ENCODE results near the gene DICER1.

The DICER1 gene

GRCh38 chr14:95189367-95190132 lies 32.2 kb upstream of the DICER1 start:
- Histone ChIP-seq H3K4me1 (ENCODE audit: control insufficient read depth, low read length) (no peaks in the 10 kb centered on the region), H3K27ac (ENCODE audit: low read depth, low read length) (no peak overlapping the region), H3F3A (ENCODE audit: control insufficient read depth, insufficient read depth) (no peaks in the 10 kb centered on the region), H3K79me2 (ENCODE audit: control insufficient read depth, low read length) (no peaks in the 10 kb centered on the region), H3K4me3 (ENCODE audit: low read length) (no peak overlapping the region), H3K36me3 (ENCODE audit: control insufficient read depth, low read length) (no peaks in the 10 kb centered on the region), H3K27me3 (ENCODE audit: control insufficient read depth, low read length) (peaks cover 42% of the 10 kb centered on the region), H3K4me2 (ENCODE audit: low read length) (no peak overlapping the region), H3K9me3 (ENCODE audit: control insufficient read depth, insufficient read depth, low read length) (no peaks in the 10 kb centered on the region), H3K9me2 (replicated peaks; ENCODE audit: control insufficient read depth, low read length) (no peaks in the 10 kb centered on the region), H4K20me1 (ENCODE audit: control insufficient read depth, insufficient read depth, low read depth, low read length) (no peaks in the 10 kb centered on the region)
- TF ChIP-seq CTCF (IDR thresholded peaks at IDR 0.05; ENCODE audit: low read depth, low read length, poor library complexity, severe bottlenecking) (no peak), EZH2phosphoT487 (IDR thresholded peaks at IDR 0.05; ENCODE audit: borderline replicate concordance, low read length) (no peak)

GRCh38 chr14:95188380-95188779 lies 31.1 kb upstream of the DICER1 start:
- Histone ChIP-seq H3K4me3 (ENCODE audit: low read length) (no peak overlapping the region), H3K9me2 (replicated peaks; ENCODE audit: control insufficient read depth, low read length) (no peaks in the 10 kb centered on the region), H3K27ac (ENCODE audit: low read depth, low read length) (no peak overlapping the region), H3K36me3 (ENCODE audit: control insufficient read depth, low read length) (no peaks in the 10 kb centered on the region), H3F3A (ENCODE audit: control insufficient read depth, insufficient read depth) (no peaks in the 10 kb centered on the region), H3K4me1 (ENCODE audit: control insufficient read depth, low read length) (no peaks in the 10 kb centered on the region), H3K9me3 (ENCODE audit: control insufficient read depth, insufficient read depth, low read length) (no peaks in the 10 kb centered on the region), H4K20me1 (ENCODE audit: control insufficient read depth, insufficient read depth, low read depth, low read length) (no peaks in the 10 kb centered on the region), H3K27me3 (ENCODE audit: control insufficient read depth, low read length) (peaks cover 45% of the 10 kb centered on the region), H3K4me2 (ENCODE audit: low read length) (no peak overlapping the region), H3K79me2 (ENCODE audit: control insufficient read depth, low read length) (no peaks in the 10 kb centered on the region)
- no peak for TF ChIP-seq EZH2phosphoT487 (IDR thresholded peaks at IDR 0.05; ENCODE audit: borderline replicate concordance, low read length)
- TF ChIP-seq CTCF (IDR thresholded peaks at IDR 0.05; ENCODE audit: low read depth, low read length, poor library complexity, severe bottlenecking) = no peak

GRCh38 chr14:95185767-95186392 lies 28.6 kb upstream of the DICER1 start:
- Histone ChIP-seq H3K4me2 (ENCODE audit: low read length) (no peak overlapping the region), H3K9me2 (replicated peaks; ENCODE audit: control insufficient read depth, low read length) (no peaks in the 10 kb centered on the region), H3K9me3 (ENCODE audit: control insufficient read depth, insufficient read depth, low read length) (no peaks in the 10 kb centered on the region), H3F3A (ENCODE audit: control insufficient read depth, insufficient read depth) (no peaks in the 10 kb centered on the region), H3K27ac (ENCODE audit: low read depth, low read length) (no peak overlapping the region), H3K27me3 (ENCODE audit: control insufficient read depth, low read length) (peaks cover 45% of the 10 kb centered on the region), H3K36me3 (ENCODE audit: control insufficient read depth, low read length) (no peaks in the 10 kb centered on the region), H3K4me1 (ENCODE audit: control insufficient read depth, low read length) (no peaks in the 10 kb centered on the region), H3K79me2 (ENCODE audit: control insufficient read depth, low read length) (no peaks in the 10 kb centered on the region), H4K20me1 (ENCODE audit: control insufficient read depth, insufficient read depth, low read depth, low read length) (no peaks in the 10 kb centered on the region), H3K4me3 (ENCODE audit: low read length) (no peak overlapping the region)
- TF ChIP-seq EZH2phosphoT487 (IDR thresholded peaks at IDR 0.05; ENCODE audit: borderline replicate concordance, low read length) = no peak
- TF ChIP-seq CTCF (IDR thresholded peaks at IDR 0.05; ENCODE audit: low read depth, low read length, poor library complexity, severe bottlenecking) = no peak

Data from DOHH2 (cell line).